ENCODE results near the gene CNNM3.

Gene CNNM3

DNA sequence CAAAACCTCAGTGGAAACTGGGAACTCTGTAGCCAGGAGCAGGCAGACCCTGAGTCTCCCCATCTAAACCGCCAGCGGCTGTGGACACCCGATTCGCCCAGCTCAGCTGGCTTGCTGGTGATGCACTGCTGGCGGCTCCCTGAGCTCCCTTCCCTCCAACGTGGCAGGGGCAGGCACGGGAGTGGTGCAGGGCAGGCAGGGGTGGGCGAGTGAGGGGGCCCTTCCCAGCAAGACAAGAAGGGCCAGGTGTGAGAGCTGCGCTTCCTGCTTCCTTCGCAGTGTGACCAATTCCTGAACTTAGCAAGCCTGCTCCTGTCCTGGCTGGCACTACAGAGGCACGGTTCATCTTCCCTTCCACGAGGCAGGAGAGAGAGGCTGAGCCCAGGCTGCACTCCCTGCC is 66.2 kb downstream of the CNNM3 start (continued):
- TF ChIP-seq ZIC2 (tag by site-specific recombination; IDR thresholded peaks at IDR 0.05): no peak
- TF ChIP-seq ZNF561 (tag by site-specific recombination; IDR thresholded peaks at IDR 0.05; ENCODE audit: borderline replicate concordance): no peak
- no peak for TF ChIP-seq ZNF514 (tag by site-specific recombination; IDR thresholded peaks at IDR 0.05)

DNA sequence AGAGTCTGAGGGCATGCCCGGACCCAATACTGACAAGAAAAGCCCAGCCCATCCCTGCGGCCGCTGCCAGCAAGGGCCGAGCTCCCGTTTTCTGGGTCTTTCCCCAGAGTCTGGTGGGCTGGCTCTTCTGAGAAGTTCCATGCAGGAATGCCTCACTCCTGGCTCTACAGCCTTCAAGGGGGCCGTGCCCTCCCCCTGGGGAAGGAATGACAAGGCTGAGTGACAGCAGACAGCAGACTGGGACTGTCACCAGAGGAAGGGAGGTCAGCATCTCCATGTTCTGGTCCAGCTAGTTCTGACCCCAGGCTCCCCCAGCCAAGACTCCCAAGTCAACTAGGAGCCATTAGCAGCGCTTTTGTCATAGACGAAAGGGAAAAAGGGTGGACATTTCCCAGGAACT is 66.8 kb downstream of the CNNM3 start:
- 0 out of 2 replicates have a peak, but pooled peaks cover 3% of the 10 kb centered on the region for H3K4me1 ChIP-seq (ENCODE audit: control insufficient read depth, insufficient read depth, low read length)
- no peak overlapping the region for H3K27ac ChIP-seq (ENCODE audit: extremely low read depth, low read depth, low read length)
- TF ChIP-seq ZNF426 (tag by site-specific recombination; IDR thresholded peaks at IDR 0.05): no peak
- no peak for TF ChIP-seq ZNF776 (tag by site-specific recombination; IDR thresholded peaks at IDR 0.05; ENCODE audit: borderline replicate concordance)
- no peak for TF ChIP-seq ZNF548 (tag by site-specific recombination; IDR thresholded peaks at IDR 0.05)
- TF ChIP-seq ZNF701 (tag by site-specific recombination; IDR thresholded peaks at IDR 0.05): no peak
- ChIA-PET POLR2A (no interaction called here), CTCF (no interaction called here)
- H3K9me3 ChIP-seq (ENCODE audit: control insufficient read depth, insufficient read depth, low read depth, low read length): no peaks in the 10 kb centered on the region
- H3K36me3 ChIP-seq (ENCODE audit: control insufficient read depth in 2 of 2, insufficient read depth in 1 of 2, low read length in 2 of 2): no peaks in the 10 kb centered on the region
- no peak overlapping the region for H3K4me3 ChIP-seq (ENCODE audit: low read depth, low read length)

GRCh38 chr2:96883306-96883705 is 67.2 kb downstream of the CNNM3 start:
- H3K36me3 ChIP-seq (ENCODE audit: control insufficient read depth in 2 of 2, insufficient read depth in 1 of 2, low read length in 2 of 2): no peaks in the 10 kb centered on the region
- TF ChIP-seq ZNF2 (tag by site-specific recombination; IDR thresholded peaks at IDR 0.05): no peak
- TF ChIP-seq ZNF521 (tag by site-specific recombination; IDR thresholded peaks at IDR 0.05): no peak
- 0 out of 2 replicates have a peak, but pooled peaks cover 3% of the 10 kb centered on the region for H3K4me1 ChIP-seq (ENCODE audit: control insufficient read depth, insufficient read depth, low read length)
- ChIA-PET CTCF (interaction anchor here (0.7 kb wide), 1 partner anchor 274 kb away, joined by 4 read pairs; no protein-coding TSS in a partner anchor), POLR2A (no interaction called here)
- H3K9me3 ChIP-seq (ENCODE audit: control insufficient read depth, insufficient read depth, low read depth, low read length): no peaks in the 10 kb centered on the region
- no peak overlapping the region for H3K4me3 ChIP-seq (ENCODE audit: low read depth, low read length)
- no peak overlapping the region for H3K27ac ChIP-seq (ENCODE audit: extremely low read depth, low read depth, low read length)
